GM23338 (cell line): ENCODE results near the gene CDH8. TPM values are rescaled to one million over a fixed set of nuclear protein-coding genes. Genes with fewer than 3 reads are reported as not detected.

ENCODE experiments used
- ATAC-seq: fragments of 200-7000 bp; cut with Tn5 transposase; 3 replicates; pipeline ENCODE4 v1.9.1; 2020
- DNase-seq: peaks from one replicate; pipeline ENCODE4 v3.0.0-alpha.2; 2015; ENCODE audit warnings: low spot score
- H2AFZ ChIP-seq: fragments of 200-600 bp; sonication (generic); 2 replicates; pipeline ENCODE4 v1.8.0; 2016; ENCODE audit warnings: antibody characterized with exemption, mild to moderate bottlenecking, moderate library complexity
- H3F3A ChIP-seq: fragments of 200-600 bp; sonication (generic); replicated peaks from 2 replicates; pipeline ENCODE4 v1.8.0; 2017; ENCODE audit warnings: antibody characterized with exemption, mixed run types, low read depth
- H3K27ac ChIP-seq: fragments of 200-600 bp; sonication (generic); 2 replicates; pipeline ENCODE4 v1.6.1; 2016; ENCODE audit warnings: low read depth
- H3K27me3 ChIP-seq: fragments of 200-600 bp; sonication (generic); 2 replicates; pipeline ENCODE4 v1.8.0; 2016; ENCODE audit warnings: mild to moderate bottlenecking, mixed run types, moderate library complexity; ENCODE audit not compliant: insufficient read depth
- H3K36me3 ChIP-seq: fragments of 200-600 bp; sonication (generic); 2 replicates; pipeline ENCODE4 v1.8.0; 2016; ENCODE audit warnings: mild to moderate bottlenecking; ENCODE audit not compliant: insufficient read depth
- H3K4me1 ChIP-seq: fragments of 200-600 bp; sonication (generic); 2 replicates; pipeline ENCODE4 v1.8.0; 2016; ENCODE audit warnings: mild to moderate bottlenecking, moderate library complexity; ENCODE audit not compliant: insufficient read depth
- H3K4me2 ChIP-seq: fragments of 200-600 bp; sonication (generic); 2 replicates; pipeline ENCODE4 v1.7.1; 2017; ENCODE audit warnings: mixed run types
- H3K4me3 ChIP-seq: fragments of 200-600 bp; sonication (generic); 2 replicates; pipeline ENCODE4 v1.6.1; 2016; ENCODE audit warnings: mixed run types
- H3K79me2 ChIP-seq: fragments of 200-600 bp; sonication (generic); replicated peaks from 2 replicates; pipeline ENCODE4 v1.8.0; 2017; ENCODE audit warnings: mild to moderate bottlenecking; ENCODE audit not compliant: insufficient read depth
- H3K9me2 ChIP-seq: fragments of 200-600 bp; sonication (generic); 2 replicates; pipeline ENCODE4 v1.8.0; 2017; ENCODE audit not compliant: insufficient read depth
- H4K20me1 ChIP-seq: fragments of 200-600 bp; sonication (generic); replicated peaks from 2 replicates; pipeline ENCODE4 v1.8.0; 2017; ENCODE audit warnings: mild to moderate bottlenecking; ENCODE audit not compliant: insufficient read depth
- H3K27ac Mint-ChIP-seq: 2 replicates; pipeline ENCODE4 v1.8.0; 2020; ENCODE audit warnings: inconsistent platforms, mild to moderate bottlenecking, moderate library complexity, mixed read lengths
- H3K27me3 Mint-ChIP-seq: 3 replicates; pipeline ENCODE4 v1.8.0; 2022; ENCODE audit warnings: low read depth, mild to moderate bottlenecking, moderate library complexity, mixed read lengths, inconsistent platforms; ENCODE audit not compliant: insufficient read depth, poor library complexity
- H3K36me3 Mint-ChIP-seq: 3 replicates; pipeline ENCODE4 v1.8.0; 2021; ENCODE audit warnings: low read depth, mild to moderate bottlenecking, inconsistent platforms, moderate library complexity, mixed read lengths
- H3K4me1 Mint-ChIP-seq: 3 replicates; pipeline ENCODE4 v1.8.0; 2020; ENCODE audit warnings: mild to moderate bottlenecking, inconsistent platforms, mixed read lengths
- H3K4me3 Mint-ChIP-seq: 3 replicates; pipeline ENCODE4 v1.8.0; 2021; ENCODE audit warnings: moderate library complexity, mild to moderate bottlenecking, inconsistent platforms, mixed read lengths
- H3K9me3 Mint-ChIP-seq: 3 replicates; pipeline ENCODE4 v1.8.0; 2020; ENCODE audit warnings: moderate library complexity, mild to moderate bottlenecking, inconsistent platforms, mixed read lengths
- CREB1 ChIP-seq: fragments of 250-450 bp; sonication (Bioruptor Pico); IDR thresholded peaks from 2 replicates; pipeline ENCODE4 v1.5.0; 2020; ENCODE audit warnings: low read depth, mild to moderate bottlenecking, moderate library complexity
- EZH2 ChIP-seq: fragments of 200-600 bp; sonication (generic); IDR thresholded peaks from one replicate; pipeline ENCODE4 v1.8.0; 2017; ENCODE audit warnings: antibody characterized with exemption, mild to moderate bottlenecking, low read depth; ENCODE audit not compliant: unreplicated experiment
- EZH2phosphoT487 ChIP-seq: fragments of 200-600 bp; sonication (generic); IDR thresholded peaks from one replicate; pipeline ENCODE4 v1.8.1; 2018; ENCODE audit warnings: antibody characterized with exemption; ENCODE audit not compliant: unreplicated experiment
- JUNB ChIP-seq: IDR thresholded peaks from one replicate; pipeline ENCODE4 v1.6.1; 2016; ENCODE audit warnings: antibody characterized with exemption; ENCODE audit not compliant: unreplicated experiment
- NANOG ChIP-seq: IDR thresholded peaks from 2 replicates; pipeline ENCODE4 v1.6.1; 2016; ENCODE audit warnings: antibody characterized with exemption, borderline replicate concordance
- POLR2AphosphoS5 ChIP-seq: IDR thresholded peaks from 2 replicates; pipeline ENCODE4 v1.6.1; 2016; ENCODE audit warnings: antibody characterized with exemption, low read depth
- STAT1 ChIP-seq: IDR thresholded peaks from one replicate; pipeline ENCODE4 v1.6.1; 2016; ENCODE audit warnings: antibody characterized with exemption; ENCODE audit not compliant: unreplicated experiment
- ZNF114 ChIP-seq: fragments of 250-450 bp; sonication (Bioruptor Pico); IDR thresholded peaks from 2 replicates; pipeline ENCODE4 v1.5.0; 2020; ENCODE audit warnings: mild to moderate bottlenecking, moderate library complexity
- ZNF331 ChIP-seq: fragments of 250-450 bp; sonication (Bioruptor Pico); IDR thresholded peaks from 2 replicates; pipeline ENCODE4 v1.5.0; 2020; ENCODE audit warnings: low read depth, mild to moderate bottlenecking, moderate library complexity
- polyA plus RNA-seq: library from polyadenylated mRNA; unstranded; fragments of >200 nt; fragmentation: Nextera tagmentation; extraction: Ambion mirVana; gene quantifications from 2 replicates; pipeline ENCODE4 v1.2.1, GENCODE V29; 2016
- total RNA-seq: library from RNA; depleted of rRNA; stranded (reverse); fragments of >200 nt; shearing (Covaris generic); gene quantifications from 2 replicates; pipeline ENCODE4 v1.2.3, GENCODE V29; 2014
- TF ChIP-seq, protein P1 (sequence below), 2 experiments: fragments of 200-600 bp in 1 of 2; sonication (generic) in 1 of 2; conservative IDR thresholded peaks; 2 replicates each; pipeline versions ENCODE4 v1.5.1 to v1.6.1; 2016 to 2017; ENCODE audit warnings: antibody characterized with exemption in 2 of 2, low read depth in 2 of 2, mild to moderate bottlenecking in 2 of 2, moderate library complexity in 1 of 2
- TF ChIP-seq, protein P2 (sequence below): fragments of 250-450 bp; sonication (Bioruptor Pico); IDR thresholded peaks from 2 replicates; pipeline ENCODE4 v1.5.0; 2020; ENCODE audit warnings: mild to moderate bottlenecking, moderate library complexity
- TF ChIP-seq, protein P3 (sequence below): IDR thresholded peaks from one replicate; pipeline ENCODE4 v1.6.1; 2018; ENCODE audit warnings: antibody characterized with exemption; ENCODE audit not compliant: unreplicated experiment
- TF ChIP-seq, protein P4 (sequence below): IDR thresholded peaks from 2 replicates; pipeline ENCODE4 v1.6.1; 2016; ENCODE audit warnings: antibody characterized with exemption

CDH8 gene
- total and polyA plus RNA-seq, 2 experiments from 2014 or later = 10.2 to 11.7 TPM

DNA sequence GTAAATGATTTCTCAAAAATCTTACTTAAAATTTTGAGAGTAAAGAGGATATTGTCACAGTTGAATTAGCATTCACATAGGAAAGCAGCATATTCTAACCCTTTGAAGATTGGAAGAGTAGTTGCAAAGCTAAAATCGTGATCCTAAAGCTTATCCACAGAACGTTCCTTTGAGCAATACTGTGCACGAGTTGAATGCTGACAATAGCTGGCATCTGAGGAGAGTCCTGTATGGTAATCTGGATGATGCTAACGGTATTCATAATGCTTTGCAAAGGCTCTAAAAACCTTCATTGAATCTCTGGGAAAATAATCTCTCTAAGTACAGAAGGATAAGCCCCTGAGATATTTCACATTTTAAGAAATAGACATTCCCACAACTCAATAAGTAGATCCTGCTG is 354.6 kb downstream of the CDH8 start:
- peaks cover 16% of the 10 kb centered on the region for H3K4me1 Mint-ChIP-seq
- no peaks in the 10 kb centered on the region for H4K20me1 ChIP-seq
- no peaks in the 10 kb centered on the region for H3K27me3 ChIP-seq
- no peak overlapping the region for H3K4me2 ChIP-seq
- no peaks in the 10 kb centered on the region for H3K79me2 ChIP-seq
- no peaks in the 10 kb centered on the region for H3K36me3 ChIP-seq
- H3K27ac Mint-ChIP-seq = no peak overlapping the region
- peaks cover 4% of the 10 kb centered on the region for H3K36me3 Mint-ChIP-seq
- DNase-seq (no peak), ATAC-seq (no peak)
- H3F3A ChIP-seq = no peaks in the 10 kb centered on the region
- no peak overlapping the region for H2AFZ ChIP-seq
- no peaks in the 10 kb centered on the region for H3K27me3 Mint-ChIP-seq
- H3K4me3 Mint-ChIP-seq = no peak overlapping the region
- H3K9me3 Mint-ChIP-seq = no peaks in the 10 kb centered on the region; the same call in 2 of the 3 replicates
- H3K9me2 ChIP-seq = 0 out of 2 replicates have a peak, but pooled peaks cover 1% of the 10 kb centered on the region
- TF ChIP-seq, protein P1, sequence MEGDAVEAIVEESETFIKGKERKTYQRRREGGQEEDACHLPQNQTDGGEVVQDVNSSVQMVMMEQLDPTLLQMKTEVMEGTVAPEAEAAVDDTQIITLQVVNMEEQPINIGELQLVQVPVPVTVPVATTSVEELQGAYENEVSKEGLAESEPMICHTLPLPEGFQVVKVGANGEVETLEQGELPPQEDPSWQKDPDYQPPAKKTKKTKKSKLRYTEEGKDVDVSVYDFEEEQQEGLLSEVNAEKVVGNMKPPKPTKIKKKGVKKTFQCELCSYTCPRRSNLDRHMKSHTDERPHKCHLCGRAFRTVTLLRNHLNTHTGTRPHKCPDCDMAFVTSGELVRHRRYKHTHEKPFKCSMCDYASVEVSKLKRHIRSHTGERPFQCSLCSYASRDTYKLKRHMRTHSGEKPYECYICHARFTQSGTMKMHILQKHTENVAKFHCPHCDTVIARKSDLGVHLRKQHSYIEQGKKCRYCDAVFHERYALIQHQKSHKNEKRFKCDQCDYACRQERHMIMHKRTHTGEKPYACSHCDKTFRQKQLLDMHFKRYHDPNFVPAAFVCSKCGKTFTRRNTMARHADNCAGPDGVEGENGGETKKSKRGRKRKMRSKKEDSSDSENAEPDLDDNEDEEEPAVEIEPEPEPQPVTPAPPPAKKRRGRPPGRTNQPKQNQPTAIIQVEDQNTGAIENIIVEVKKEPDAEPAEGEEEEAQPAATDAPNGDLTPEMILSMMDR (conservative IDR thresholded peaks at IDR 0.05; ENCODE audit: low read depth in 2 of 2) = no peak
- TF ChIP-seq JUNB = no peak
- no peak for TF ChIP-seq EZH2phosphoT487
- no peak for TF ChIP-seq POLR2AphosphoS5
- no peak for TF ChIP-seq ZNF114 (CRISPR knock-in tag)
- no peak for TF ChIP-seq NANOG
- TF ChIP-seq, protein P2, sequence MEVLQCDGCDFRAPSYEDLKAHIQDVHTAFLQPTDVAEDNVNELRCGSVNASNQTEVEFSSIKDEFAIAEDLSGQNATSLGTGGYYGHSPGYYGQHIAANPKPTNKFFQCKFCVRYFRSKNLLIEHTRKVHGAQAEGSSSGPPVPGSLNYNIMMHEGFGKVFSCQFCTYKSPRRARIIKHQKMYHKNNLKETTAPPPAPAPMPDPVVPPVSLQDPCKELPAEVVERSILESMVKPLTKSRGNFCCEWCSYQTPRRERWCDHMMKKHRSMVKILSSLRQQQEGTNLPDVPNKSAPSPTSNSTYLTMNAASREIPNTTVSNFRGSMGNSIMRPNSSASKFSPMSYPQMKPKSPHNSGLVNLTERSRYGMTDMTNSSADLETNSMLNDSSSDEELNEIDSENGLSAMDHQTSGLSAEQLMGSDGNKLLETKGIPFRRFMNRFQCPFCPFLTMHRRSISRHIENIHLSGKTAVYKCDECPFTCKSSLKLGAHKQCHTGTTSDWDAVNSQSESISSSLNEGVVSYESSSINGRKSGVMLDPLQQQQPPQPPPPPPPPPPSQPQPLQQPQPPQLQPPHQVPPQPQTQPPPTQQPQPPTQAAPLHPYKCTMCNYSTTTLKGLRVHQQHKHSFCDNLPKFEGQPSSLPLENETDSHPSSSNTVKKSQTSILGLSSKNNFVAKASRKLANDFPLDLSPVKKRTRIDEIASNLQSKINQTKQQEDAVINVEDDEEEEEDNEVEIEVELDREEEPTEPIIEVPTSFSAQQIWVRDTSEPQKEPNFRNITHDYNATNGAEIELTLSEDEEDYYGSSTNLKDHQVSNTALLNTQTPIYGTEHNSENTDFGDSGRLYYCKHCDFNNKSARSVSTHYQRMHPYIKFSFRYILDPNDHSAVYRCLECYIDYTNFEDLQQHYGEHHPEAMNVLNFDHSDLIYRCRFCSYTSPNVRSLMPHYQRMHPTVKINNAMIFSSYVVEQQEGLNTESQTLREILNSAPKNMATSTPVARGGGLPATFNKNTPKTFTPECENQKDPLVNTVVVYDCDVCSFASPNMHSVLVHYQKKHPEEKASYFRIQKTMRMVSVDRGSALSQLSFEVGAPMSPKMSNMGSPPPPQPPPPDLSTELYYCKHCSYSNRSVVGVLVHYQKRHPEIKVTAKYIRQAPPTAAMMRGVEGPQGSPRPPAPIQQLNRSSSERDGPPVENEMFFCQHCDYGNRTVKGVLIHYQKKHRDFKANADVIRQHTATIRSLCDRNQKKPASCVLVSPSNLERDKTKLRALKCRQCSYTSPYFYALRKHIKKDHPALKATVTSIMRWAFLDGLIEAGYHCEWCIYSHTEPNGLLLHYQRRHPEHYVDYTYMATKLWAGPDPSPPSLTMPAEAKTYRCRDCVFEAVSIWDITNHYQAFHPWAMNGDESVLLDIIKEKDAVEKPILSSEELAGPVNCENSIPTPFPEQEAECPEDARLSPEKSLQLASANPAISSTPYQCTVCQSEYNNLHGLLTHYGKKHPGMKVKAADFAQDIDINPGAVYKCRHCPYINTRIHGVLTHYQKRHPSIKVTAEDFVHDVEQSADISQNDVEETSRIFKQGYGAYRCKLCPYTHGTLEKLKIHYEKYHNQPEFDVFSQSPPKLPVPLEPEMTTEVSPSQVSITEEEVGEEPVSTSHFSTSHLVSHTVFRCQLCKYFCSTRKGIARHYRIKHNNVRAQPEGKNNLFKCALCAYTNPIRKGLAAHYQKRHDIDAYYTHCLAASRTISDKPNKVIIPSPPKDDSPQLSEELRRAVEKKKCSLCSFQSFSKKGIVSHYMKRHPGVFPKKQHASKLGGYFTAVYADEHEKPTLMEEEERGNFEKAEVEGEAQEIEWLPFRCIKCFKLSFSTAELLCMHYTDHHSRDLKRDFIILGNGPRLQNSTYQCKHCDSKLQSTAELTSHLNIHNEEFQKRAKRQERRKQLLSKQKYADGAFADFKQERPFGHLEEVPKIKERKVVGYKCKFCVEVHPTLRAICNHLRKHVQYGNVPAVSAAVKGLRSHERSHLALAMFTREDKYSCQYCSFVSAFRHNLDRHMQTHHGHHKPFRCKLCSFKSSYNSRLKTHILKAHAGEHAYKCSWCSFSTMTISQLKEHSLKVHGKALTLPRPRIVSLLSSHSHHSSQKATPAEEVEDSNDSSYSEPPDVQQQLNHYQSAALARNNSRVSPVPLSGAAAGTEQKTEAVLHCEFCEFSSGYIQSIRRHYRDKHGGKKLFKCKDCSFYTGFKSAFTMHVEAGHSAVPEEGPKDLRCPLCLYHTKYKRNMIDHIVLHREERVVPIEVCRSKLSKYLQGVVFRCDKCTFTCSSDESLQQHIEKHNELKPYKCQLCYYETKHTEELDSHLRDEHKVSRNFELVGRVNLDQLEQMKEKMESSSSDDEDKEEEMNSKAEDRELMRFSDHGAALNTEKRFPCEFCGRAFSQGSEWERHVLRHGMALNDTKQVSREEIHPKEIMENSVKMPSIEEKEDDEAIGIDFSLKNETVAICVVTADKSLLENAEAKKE = no peak
- TF ChIP-seq, protein P3, sequence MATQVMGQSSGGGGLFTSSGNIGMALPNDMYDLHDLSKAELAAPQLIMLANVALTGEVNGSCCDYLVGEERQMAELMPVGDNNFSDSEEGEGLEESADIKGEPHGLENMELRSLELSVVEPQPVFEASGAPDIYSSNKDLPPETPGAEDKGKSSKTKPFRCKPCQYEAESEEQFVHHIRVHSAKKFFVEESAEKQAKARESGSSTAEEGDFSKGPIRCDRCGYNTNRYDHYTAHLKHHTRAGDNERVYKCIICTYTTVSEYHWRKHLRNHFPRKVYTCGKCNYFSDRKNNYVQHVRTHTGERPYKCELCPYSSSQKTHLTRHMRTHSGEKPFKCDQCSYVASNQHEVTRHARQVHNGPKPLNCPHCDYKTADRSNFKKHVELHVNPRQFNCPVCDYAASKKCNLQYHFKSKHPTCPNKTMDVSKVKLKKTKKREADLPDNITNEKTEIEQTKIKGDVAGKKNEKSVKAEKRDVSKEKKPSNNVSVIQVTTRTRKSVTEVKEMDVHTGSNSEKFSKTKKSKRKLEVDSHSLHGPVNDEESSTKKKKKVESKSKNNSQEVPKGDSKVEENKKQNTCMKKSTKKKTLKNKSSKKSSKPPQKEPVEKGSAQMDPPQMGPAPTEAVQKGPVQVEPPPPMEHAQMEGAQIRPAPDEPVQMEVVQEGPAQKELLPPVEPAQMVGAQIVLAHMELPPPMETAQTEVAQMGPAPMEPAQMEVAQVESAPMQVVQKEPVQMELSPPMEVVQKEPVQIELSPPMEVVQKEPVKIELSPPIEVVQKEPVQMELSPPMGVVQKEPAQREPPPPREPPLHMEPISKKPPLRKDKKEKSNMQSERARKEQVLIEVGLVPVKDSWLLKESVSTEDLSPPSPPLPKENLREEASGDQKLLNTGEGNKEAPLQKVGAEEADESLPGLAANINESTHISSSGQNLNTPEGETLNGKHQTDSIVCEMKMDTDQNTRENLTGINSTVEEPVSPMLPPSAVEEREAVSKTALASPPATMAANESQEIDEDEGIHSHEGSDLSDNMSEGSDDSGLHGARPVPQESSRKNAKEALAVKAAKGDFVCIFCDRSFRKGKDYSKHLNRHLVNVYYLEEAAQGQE = no peak
- TF ChIP-seq, protein P4, sequence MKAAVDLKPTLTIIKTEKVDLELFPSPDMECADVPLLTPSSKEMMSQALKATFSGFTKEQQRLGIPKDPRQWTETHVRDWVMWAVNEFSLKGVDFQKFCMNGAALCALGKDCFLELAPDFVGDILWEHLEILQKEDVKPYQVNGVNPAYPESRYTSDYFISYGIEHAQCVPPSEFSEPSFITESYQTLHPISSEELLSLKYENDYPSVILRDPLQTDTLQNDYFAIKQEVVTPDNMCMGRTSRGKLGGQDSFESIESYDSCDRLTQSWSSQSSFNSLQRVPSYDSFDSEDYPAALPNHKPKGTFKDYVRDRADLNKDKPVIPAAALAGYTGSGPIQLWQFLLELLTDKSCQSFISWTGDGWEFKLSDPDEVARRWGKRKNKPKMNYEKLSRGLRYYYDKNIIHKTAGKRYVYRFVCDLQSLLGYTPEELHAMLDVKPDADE = no peak
- no peak for TF ChIP-seq ZNF331 (CRISPR knock-in tag)
- TF ChIP-seq CREB1 (CRISPR knock-in tag) = no peak
- TF ChIP-seq STAT1 = no peak
- no peak for TF ChIP-seq EZH2
- H3K4me1 ChIP-seq = peaks cover 20% of the 10 kb centered on the region
- H3K27ac ChIP-seq = no peak overlapping the region
- H3K4me3 ChIP-seq = no peak overlapping the region
